Body of pancreas (tissue), 4 donors: ENCODE data around the gene PSD2. TPM values are rescaled to one million over a fixed set of nuclear protein-coding genes. Genes with fewer than 3 reads are reported as not detected.

Source experiments
- ATAC-seq: fragments of 150-250 bp; one replicate; pipeline ENCODE4 v1.9.1; 2016
- DNase-seq, 4 donors: peaks; one replicate each; pipeline ENCODE4 v3.0.0-alpha.2; 2019
- H3K27ac ChIP-seq, 4 donors: fragments of 200-600 bp; sonication (generic); 1 replicate in 3 of 4; 2 replicates in 1 of 4; pipeline versions ENCODE4 v1.5.1 to v1.6.1; 2016 to 2019; ENCODE audit warnings: mild to moderate bottlenecking in 1 of 4, mixed read lengths in 1 of 4, moderate library complexity in 1 of 4
- H3K27me3 ChIP-seq, 2 donors: fragments of 200-600 bp; sonication (generic); one replicate each; pipeline ENCODE4 v1.6.0; 2016; ENCODE audit warnings: mild to moderate bottlenecking in 1 of 2
- H3K36me3 ChIP-seq, 2 donors: fragments of 200-600 bp; sonication (generic); replicated peaks in 1 of 2; 2 replicates each; pipeline ENCODE4 v1.5.1; 2016; ENCODE audit warnings: low read depth in 2 of 2; ENCODE audit not compliant: insufficient read depth in 1 of 2
- H3K4me1 ChIP-seq: fragments of 200-600 bp; sonication (generic); one replicate; pipeline ENCODE4 v1.6.0; 2016
- H3K4me3 ChIP-seq, 2 donors: fragments of 200-600 bp; sonication (generic); 1 replicate in 1 of 2; 2 replicates in 1 of 2; pipeline ENCODE4 v1.5.1; 2016 to 2019
- H3K9me3 ChIP-seq, 3 donors: fragments of 200-600 bp; sonication (generic); 1 replicate in 2 of 3; 2 replicates in 1 of 3; pipeline ENCODE4 v1.5.1; 2016
- POLR2A ChIP-seq, 3 donors: fragments of 450-650 bp; IDR thresholded peaks; one replicate each; pipeline ENCODE4 v1.6.1; 2016; ENCODE audit warnings: antibody characterized with exemption in 3 of 3, mild to moderate bottlenecking in 2 of 3
- WGBS, 2 donors: methylation state at CpG; one replicate each; pipeline ENCODE4 v1.1.5; 2017; 5-methylcytosine and 5-hydroxymethylcytosine counted together
- intact Hi-C: fragments of 100-400 bp; cut with DNase I; formaldehyde crosslinking; loops from one replicate; pipeline ENCODE4 v1.15.1; 2023
- total RNA-seq, 2 donors: library from RNA; depleted of rRNA; stranded (reverse); fragments of >200 nt; gene quantifications; one replicate each; pipeline ENCODE4 v1.1.0, GENCODE V29; 2016
- TF ChIP-seq, protein P1 (sequence below), 7 experiments: fragments of 450-650 bp in 4 of 7; fragments of 200-600 bp in 3 of 7; sonication (generic) in 3 of 7; IDR thresholded peaks; one replicate each; pipeline ENCODE4 v1.5.1; 2016 to 2019; ENCODE audit warnings: antibody characterized with exemption in 7 of 7

PSD2 gene
- total RNA-seq, 2 donors from 2014 or later = 0.52 TPM; not detected in 1

DNA sequence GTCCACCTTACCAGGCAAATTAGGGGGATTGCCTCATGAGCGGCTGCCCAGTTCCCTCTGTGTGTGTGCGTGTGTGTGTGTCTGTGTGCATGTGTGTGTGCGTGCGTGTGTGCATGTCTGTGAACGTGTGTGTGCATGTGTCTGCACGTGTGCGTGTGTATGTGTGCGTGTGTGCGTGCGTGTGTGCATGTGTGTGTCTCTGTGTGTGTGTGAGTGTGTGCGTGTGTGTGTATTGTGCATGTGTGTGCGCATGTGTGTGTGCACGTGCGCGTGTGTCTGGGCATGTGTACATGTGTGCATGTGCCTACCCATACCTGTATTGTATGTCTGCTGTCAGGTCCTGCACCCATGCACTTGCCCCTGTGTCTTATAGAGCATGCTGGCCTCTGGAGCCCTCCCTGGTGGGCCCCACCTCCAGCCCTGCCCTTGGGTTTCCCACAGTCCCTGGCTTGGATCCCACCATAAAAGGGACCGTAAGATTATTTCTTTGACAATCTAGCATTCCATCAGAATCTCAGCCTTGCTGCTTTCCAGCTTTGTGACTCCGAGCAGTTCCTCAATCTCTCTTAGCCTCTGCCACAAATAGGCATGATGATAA is 9.3 kb downstream of the PSD2 start:
- Histone ChIP-seq H3K36me3 (no peaks in the 10 kb centered on the region), H3K4me3 (no peak overlapping the region), H3K9me3 (no peaks in the 10 kb centered on the region), H3K27ac (no peak overlapping the region), H3K4me1 (no peaks in the 10 kb centered on the region), H3K27me3 (no peaks in the 10 kb centered on the region)
- intact Hi-C loops = no loop called here
- DNase-seq = no peak
- 87 to 93% methylated on average over 13 to 17 of the region's 17 CpGs for WGBS, 2 donors
- no peak for TF ChIP-seq POLR2A (IDR thresholded peaks at IDR 0.05)
- TF ChIP-seq, protein P1, sequence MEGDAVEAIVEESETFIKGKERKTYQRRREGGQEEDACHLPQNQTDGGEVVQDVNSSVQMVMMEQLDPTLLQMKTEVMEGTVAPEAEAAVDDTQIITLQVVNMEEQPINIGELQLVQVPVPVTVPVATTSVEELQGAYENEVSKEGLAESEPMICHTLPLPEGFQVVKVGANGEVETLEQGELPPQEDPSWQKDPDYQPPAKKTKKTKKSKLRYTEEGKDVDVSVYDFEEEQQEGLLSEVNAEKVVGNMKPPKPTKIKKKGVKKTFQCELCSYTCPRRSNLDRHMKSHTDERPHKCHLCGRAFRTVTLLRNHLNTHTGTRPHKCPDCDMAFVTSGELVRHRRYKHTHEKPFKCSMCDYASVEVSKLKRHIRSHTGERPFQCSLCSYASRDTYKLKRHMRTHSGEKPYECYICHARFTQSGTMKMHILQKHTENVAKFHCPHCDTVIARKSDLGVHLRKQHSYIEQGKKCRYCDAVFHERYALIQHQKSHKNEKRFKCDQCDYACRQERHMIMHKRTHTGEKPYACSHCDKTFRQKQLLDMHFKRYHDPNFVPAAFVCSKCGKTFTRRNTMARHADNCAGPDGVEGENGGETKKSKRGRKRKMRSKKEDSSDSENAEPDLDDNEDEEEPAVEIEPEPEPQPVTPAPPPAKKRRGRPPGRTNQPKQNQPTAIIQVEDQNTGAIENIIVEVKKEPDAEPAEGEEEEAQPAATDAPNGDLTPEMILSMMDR (IDR thresholded peaks at IDR 0.05) = no peak
- no peak for ATAC-seq

DNA sequence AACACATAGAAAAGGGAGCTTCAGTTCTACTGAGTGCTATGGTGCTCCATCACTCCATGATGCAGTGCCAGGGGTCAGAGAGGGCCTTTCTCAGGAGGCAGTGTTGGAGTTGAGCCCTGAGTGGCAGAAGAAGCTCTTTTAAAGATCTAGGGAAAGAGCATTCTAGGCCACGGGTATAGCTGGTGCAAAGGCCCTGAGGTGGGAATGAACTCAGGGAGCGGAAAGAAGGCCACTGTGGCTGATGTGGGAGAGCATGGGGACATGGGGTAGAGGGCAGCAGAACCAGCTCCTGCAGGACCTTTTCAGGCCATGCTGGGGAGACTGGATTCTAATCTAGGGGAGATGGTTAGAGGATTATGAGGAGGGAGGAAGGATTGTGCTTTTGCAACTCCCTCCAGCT is 9.9 kb downstream of the PSD2 start:
- DNase-seq (no peak), ATAC-seq (no peak)
- intact Hi-C loops = no loop called here
- Histone ChIP-seq H3K36me3 (no peaks in the 10 kb centered on the region), H3K4me1 (no peaks in the 10 kb centered on the region), H3K9me3 (no peaks in the 10 kb centered on the region), H3K4me3 (no peak overlapping the region), H3K27ac (no peak overlapping the region), H3K27me3 (no peaks in the 10 kb centered on the region)
- WGBS, 2 donors = 93 to 100% methylated on average over 2 of the region's 2 CpGs
- TF ChIP-seq, protein P1 (IDR thresholded peaks at IDR 0.05) = no peak
- TF ChIP-seq POLR2A (IDR thresholded peaks at IDR 0.05) = no peak

DNA sequence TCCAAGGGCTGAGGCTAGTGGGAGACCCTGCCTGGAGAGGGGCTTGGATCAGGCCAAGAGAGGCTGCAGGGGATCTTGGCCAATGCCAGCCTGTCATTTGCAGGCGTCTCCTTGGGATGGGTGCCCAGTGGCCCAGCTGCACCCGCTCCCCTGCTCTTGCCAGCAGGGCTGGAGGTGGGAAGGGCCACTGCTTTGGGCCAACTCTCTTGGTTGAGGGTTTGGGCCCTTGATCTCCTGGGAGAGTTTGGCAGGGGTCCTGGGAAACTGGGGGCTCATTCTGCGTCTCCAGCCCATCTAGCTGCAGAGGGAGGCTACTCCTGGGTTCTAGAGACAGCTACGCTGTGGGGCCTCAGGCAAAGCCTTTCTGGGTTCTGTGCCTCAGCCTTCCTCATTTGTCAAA is 10.5 kb downstream of the PSD2 start:
- Histone ChIP-seq H3K4me3 (no peak overlapping the region), H3K36me3 (no peaks in the 10 kb centered on the region), H3K27me3 (no peaks in the 10 kb centered on the region), H3K4me1 (no peaks in the 10 kb centered on the region), H3K27ac (no peak overlapping the region), H3K9me3 (no peaks in the 10 kb centered on the region)
- peak in 2 of 4 donors; percentile 33 to 53 for DNase-seq
- no peak for TF ChIP-seq POLR2A (IDR thresholded peaks at IDR 0.05)
- TF ChIP-seq, protein P1 (IDR thresholded peaks at IDR 0.05) = no peak
- WGBS, 2 donors = 67 to 80% methylated on average over 2 to 4 of the region's 4 CpGs
- no peak for ATAC-seq
- intact Hi-C loops = no loop called here

DNA sequence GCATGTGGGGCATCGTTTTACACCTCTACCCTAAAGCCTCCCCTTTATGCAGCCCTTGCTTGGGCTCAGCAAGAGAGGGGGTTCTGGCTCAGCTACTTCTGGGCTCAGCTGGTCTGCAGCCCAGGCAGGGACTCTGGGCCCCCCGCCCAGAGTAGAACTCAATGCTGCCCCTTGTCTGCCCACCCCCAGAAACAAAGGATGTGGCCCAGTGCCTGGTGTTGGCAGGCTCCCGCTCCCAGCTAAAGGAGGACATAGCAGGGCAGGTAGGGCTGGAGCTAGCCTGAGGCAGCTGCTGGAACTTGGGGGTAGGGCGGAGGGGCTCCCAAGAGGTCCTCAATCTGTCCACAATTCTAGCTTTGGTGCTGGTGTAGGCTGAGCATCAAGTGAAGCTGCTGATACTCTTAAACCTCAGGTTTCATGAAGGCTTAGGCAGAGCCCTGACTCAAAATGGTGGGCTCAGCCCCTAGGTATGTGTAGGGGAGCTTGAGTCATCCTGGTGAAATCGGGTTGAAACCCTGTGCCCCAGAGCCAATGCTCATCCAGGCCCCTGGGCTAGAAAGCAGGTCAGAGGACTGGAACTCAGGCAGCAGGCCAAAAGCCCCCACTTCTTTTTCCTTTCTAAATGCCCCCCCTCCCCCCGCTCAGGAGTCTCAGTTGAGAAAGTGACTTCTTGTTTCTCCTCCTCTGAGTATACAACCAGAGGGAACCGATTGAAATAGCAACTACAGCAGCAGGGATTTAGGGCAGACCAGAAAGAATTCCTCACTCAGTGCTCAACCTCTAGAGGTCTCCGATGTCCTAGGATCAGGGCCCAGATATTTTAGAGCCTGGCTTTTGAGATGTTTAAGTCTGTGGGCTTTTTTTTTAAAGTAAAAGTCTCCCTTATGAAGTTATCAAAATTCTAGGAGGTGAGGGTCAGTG is 11.4 kb downstream of the PSD2 start:
- WGBS, 2 donors = 64 to 77% methylated on average over 5 to 8 of the region's 8 CpGs
- no peaks in the 10 kb centered on the region for H3K27me3 ChIP-seq
- intact Hi-C loops = no loop called here
- ATAC-seq = no peak
- no peak overlapping the region for H3K27ac ChIP-seq
- no peak overlapping the region for H3K4me3 ChIP-seq
- TF ChIP-seq, protein P1 (IDR thresholded peaks at IDR 0.05) = no peak
- no peak for TF ChIP-seq POLR2A (IDR thresholded peaks at IDR 0.05)
- H3K9me3 ChIP-seq = no peaks in the 10 kb centered on the region
- H3K4me1 ChIP-seq = no peaks in the 10 kb centered on the region
- DNase-seq = no peak
- H3K36me3 ChIP-seq = no peaks in the 10 kb centered on the region
